Measurements from ENCODE around the gene MACROH2A2.
"Not testable (repeated sequence)": the region's sequence is repeated elsewhere in the genome, so short reads cannot be mapped to it uniquely, and the experiment has no call there.

DNA sequence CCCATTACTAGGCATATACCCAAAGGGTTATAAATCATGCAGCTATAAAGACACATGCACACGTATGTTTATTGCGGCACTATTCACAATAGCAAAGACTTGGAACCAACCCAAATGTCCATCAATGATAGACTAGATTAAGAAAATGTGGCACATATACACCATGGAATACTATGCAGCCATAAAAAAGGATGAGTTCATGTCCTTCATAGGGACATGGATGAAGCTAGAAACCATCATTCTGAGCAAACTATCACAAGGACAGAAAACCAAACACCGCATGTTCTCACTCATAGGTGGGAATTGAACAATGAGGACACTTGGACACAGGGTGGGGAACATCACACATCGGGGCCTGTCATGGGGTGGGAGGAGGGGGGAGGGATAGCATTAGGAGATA, 5.6 kb upstream of the MACROH2A2 start:
- not testable (repeated sequence) for TF ChIP-seq TAF1 (IDR thresholded peaks at IDR 0.05; ENCODE audit: borderline replicate concordance, low read depth, low read length); POLR2AphosphoS5 (IDR thresholded peaks at IDR 0.05; ENCODE audit: low read depth, low read length); POLR2A (IDR thresholded peaks at IDR 0.05; ENCODE audit: low read depth, low read length)
